HG02678 (cell line): Measurements from ENCODE around the gene CNTLN.
"Not testable (repeated sequence)": the region's sequence is repeated elsewhere in the genome, so short reads cannot be mapped to it uniquely, and the experiment has no call there.

Experiments used
- ATAC-seq: cut with Tn5 transposase; IDR thresholded peaks from one replicate; pipeline ENCODE4 v1.9.1; 2021; ENCODE audit warnings: mild to moderate bottlenecking, moderate library complexity; ENCODE audit not compliant: unreplicated experiment

The CNTLN gene

GRCh38 chr9:17185481-17186029 lies 50.7 kb downstream of the CNTLN start:
- no peak for ATAC-seq

DNA sequence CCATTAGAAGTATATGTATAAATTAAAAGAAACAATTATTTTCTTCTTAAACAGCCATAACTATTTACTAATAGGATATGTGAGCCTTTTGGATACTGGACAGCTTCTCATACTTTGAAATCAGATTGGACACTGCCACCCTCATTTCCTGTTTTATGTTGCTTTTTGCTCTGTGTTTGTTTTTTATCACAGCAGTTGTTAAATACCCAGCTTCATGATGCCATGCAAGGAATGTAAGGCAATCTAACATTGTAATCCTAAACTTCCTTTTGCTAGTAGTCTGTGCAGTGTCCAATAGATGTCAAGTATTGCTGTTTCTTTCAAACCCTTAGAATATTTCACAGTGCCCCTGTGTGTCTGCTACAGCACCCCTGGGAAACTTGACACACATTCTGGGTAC lies 56.2 kb downstream of the CNTLN start:
- no peak for ATAC-seq

DNA sequence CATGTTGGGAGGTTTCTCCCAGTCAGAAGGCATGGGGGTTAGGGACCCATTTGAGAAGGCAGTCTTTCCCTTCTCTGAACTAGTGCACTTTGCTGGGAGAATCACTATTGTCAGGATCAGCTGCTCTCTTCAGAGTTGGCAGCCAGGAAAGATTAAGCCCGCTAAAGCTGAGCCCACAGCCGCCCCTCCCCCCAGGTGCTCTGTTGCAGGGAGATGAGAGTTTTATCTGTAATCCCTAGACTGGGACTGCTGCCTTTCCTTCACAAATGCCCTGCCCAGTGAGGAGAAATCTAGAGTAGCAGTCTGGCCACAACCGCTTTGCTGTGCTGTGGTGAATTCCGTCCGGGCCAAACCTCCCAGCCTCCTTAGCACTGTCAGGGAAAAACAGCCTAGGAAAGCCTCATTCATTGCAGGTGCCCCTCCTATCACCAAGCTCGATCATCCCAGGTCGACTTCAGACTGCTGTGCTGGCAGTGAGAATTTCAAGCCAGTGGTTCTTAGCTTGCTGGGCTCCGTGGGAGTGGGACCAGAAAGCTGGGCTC lies 69.8 kb downstream of the CNTLN start:
- ATAC-seq, result no peak

DNA sequence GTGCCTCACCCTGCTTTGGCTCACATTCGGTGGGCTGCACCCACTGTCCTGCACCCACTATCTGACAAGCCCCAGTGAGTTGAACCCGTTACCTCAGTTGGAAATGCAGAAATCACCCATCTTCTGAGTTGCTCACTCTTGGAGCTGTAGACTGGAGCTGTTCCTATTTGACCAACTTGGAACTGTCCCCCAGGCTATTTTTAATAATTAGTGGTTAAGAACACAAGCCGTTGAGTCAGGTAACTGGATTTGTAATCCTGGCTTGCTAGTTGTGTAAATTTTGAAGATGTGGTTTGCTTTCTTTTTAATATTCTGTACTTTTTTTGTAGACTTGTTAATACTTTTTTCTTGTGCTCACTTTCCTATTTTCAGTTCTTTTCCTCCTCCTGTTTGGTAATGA lies 81.2 kb downstream of the CNTLN start:
- ATAC-seq, result no peak

GRCh38 chr9:17216646-17217045 lies 81.8 kb downstream of the CNTLN start:
- ATAC-seq, result no peak

DNA sequence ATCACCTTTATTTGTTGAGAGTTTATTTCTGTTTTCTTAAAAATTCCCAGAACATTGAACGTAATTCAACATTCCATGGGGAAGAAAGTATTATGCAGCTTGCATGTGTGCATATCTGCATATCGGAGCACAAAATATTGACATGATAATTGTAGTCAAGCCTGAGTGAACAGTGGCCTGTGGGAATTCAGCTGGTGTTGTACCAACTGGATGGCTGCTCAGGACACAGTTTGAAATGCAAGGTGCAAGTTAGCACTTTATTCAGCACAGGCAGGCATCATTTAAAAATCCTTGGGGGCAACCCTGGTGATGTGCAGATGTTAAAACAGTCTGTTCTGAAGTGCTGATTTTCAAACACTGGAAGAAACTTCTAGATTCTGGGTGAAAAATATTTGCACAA lies 82.4 kb downstream of the CNTLN start:
- no peak for ATAC-seq

DNA sequence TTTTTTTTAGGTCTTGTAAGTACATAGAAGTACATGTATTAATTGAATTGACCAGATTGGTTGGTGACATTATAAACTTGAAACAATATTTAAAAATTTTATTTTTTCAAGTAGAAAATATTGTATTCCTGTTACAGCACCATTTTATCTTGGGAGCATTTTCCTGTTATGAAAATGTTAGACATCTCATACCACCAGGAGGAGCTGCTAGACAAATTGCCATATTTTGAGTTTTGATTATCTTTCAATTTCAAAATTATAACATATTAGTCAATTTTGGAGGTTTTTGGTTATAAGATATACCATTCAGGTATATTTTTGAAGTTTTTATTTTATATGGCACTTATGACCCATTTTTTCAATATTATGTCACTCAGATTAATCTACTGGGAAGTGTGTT lies 84.4 kb downstream of the CNTLN start:
- ATAC-seq, result no peak

- ATAC-seq, result no peak
These were observed 88.1 kb downstream of the CNTLN start for GRCh38 chr9:17222932-17223331.

DNA sequence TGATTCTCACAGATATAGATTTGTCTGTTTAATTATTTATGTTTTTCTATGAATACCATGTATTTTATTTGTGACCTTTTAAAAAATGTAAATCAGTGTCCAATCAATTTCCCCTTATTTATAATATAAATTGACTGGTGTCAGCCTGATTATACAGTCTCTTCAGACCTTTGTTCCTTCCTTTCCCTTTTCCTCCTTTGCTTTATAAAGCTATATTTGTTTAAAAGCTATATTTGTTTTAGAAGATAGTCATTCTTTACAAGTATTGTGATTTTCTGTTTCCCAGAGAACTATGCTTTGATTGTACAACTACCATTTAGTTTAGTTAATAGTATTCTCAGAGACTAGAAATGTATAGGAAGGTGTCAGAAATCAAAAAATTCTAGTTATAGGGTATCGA lies 90.6 kb downstream of the CNTLN start:
- no peak for ATAC-seq

DNA sequence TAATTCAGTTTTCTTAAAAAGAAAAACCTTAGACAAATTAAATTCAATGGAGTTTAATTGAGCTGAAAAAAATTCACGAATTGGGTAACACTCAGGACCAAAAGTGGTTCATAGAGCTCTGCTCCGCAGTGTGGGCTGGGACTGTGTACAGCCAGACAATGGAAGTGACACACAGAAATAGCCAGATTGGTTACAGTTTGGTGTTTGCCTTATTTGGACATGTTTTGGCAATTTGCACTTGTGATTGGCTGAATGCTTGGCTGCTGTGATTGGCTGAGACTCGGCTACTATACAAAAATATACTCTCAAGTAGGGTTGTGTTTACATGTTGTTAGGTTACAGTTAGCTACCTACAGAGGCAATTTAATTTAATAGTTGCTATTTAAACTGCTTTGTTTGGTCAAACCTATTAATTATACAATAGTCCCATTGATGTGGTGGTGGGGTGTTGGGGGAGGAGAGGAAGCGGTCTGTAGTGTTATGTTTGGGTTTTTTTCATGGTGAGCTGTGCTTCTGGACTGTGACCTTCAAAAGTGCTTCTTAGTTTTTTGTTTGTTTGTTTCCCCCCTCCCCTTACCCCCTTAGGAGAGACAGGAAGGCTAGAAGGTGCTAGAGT lies 95.2 kb downstream of the CNTLN start:
- no peak for ATAC-seq

DNA sequence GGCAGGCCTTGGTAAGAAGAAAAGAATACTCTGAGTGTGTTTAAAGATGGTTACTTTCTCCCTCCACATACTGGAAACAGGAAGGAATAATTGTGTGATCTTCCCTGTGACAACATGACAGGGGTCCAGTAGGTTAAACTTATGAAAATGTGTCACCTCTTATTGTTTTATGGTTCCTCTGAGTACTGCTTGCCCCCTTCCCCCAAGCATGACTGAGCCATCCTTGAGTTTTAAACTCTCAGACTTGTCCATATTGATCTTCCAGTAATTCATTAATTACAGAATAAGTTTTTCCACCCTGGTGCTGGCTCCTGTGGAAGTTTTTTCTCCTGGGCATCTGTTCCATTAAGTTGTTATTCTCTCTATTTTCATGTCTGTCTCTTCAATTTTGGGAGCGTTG lies 95.8 kb downstream of the CNTLN start:
- ATAC-seq, result no peak

DNA sequence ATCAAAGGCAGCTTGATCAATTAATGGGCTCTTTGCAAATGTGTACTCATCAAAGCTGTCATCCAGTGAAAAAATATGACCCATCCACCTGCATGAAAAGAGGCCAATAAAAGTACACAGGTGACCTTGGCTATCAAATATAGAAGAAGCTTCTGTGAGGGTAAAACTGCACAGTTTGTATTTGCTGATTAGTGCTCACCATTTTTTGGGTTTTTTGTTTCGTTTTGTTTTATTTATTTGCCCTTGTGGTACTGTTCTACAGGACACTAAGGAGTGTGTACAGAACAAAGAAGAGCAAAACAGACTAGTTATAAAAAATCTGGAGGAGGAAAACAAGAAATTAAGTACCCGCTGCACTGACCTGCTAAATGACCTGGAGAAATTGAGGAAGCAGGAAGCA lies 101.3 kb downstream of the CNTLN start:
- ATAC-seq, result no peak

DNA sequence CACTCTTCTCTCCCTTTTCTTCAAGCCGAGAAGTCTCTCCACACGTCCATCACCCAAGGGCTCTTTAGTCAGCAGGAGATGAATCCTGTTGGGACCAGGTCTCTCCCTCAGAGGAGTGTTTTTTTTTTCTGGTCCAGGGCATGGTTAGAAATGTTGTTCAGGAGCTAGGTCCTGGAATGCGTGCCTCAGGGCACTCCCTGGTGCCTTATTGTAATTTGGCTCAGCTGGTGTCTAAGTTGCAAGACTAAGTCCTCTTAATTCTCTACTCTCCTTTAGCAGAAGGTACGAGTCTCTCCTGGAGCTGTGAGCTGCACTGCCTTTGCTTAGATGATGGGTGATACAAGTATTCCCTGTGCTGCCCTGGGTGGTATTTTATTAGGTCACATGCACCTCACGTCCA lies 111.9 kb downstream of the CNTLN start:
- no peak for ATAC-seq

DNA sequence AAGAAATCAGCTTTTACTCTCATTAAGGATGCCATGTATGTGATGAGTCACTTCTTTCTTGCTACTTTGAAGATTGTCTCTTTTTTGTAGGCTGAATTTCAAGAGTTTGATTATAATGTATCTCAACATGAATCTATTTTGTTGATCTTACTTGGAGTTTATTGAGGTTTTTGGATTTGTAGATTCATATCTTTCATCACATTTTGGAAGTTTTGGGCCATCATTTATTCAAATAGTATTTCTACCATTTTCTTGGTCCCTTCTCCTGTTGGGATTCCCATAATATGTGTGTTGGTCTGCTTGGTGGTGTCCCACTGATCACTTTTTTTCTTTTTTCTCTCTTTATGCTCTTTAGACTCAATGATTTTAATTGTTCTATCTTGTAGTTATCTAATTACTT lies 116.3 kb downstream of the CNTLN start:
- no peak for ATAC-seq

GRCh38 chr9:17268531-17269188 lies 133.8 kb downstream of the CNTLN start:
- not testable (repeated sequence) for ATAC-seq

- no peak for ATAC-seq
These were observed 135.0 kb downstream of the CNTLN start for GRCh38 chr9:17269799-17270198.

DNA sequence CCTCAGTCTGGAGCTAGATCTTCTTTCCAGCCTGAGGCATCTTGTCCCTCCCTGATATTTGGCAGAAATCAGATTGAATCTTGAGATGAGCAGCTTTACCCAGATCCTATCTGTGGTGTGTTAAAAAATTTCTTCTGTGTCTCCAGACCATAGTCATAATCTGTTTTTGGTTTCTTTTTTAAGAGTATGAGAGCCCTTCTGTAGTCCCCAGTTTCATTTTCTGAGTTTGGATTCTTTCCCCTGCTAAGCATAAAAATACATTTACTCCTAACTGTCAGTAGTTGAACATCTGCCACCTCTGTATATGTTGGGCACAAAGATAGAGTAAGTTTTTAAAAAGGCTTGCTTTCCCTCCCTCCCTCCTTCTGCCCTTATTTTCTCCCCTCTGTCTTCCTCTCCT lies 137.7 kb downstream of the CNTLN start:
- ATAC-seq, result no peak

DNA sequence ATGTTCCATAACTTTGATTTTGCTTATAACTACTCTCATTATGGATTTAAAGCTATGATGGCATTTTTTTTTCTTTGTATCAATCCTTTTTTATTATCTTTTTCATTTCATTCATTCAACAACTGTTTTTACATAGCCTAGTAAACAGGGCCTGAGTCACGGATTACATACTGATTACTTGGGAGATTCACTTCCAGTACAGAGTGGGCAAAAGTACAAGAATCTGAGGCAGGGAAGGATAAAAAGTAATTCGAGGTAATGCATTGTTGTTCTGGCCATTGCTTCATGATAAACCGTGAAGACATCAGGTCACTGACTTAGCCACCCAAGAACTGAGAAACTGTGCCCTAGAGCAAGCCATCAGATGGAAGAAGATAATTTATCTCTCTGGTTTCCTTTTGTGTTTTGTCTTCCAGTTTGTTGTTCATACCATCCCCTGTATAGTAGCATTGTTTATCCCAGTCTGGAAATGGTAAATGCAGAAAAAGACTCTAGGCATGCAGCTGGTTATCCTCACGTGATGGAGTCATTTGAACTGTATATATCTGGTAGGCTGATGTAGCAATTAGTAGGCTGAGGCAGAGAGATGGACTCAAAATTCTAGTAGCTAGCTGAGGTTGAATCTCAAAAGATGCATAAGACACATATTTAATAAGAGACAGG lies 145.6 kb downstream of the CNTLN start:
- no peak for ATAC-seq

GRCh38 chr9:17290673-17291072 lies 155.8 kb downstream of the CNTLN start:
- ATAC-seq, result not testable (repeated sequence)

DNA sequence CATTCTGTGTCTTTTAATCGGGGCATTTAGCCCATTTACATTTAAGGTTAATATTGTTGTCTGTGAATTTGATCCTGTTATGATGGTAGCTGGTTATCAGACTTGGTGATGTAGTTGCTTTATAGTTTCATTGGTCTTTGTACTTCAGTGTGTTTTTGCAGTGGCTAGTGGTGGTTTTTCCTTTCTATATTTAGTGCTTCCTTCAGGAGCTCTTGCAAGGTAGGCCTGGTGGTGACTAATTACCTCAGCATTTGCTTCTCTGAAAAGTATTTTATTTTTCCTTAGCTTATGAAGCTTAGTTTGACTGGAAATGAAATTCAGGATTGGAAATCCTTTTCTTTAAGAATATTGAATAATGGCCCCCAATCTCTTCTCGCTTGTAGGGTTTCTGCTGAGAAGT lies 156.9 kb downstream of the CNTLN start:
- no peak for ATAC-seq

DNA sequence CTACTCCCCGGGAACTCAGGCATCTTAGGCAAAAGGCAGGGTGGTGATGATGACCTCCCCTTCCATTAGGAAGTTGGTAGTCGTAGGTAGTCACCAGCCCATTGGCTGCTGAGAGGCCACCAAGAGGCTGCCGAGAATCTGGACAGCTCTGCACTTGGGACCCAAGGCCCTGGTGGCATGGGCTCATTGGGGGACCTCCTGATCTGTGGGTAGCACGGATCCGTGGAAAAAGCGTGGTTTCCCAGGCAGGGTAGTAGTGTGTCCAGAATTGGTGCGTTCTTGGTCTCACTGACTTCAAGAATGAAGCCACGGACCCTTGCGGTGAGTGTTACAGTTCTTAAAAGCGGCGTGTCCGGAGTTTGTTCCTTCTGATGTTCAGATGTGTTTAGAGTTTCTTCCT lies 158.8 kb downstream of the CNTLN start:
- ATAC-seq, result no peak
